GM20000 (cell line): ENCODE data around the gene TPPP.

Experiments used
- DNase-seq: peaks from one replicate; pipeline ENCODE4 v3.0.0; 2012; ENCODE audit warnings: low spot score
- TF ChIP-seq, protein P1 (sequence below): IDR thresholded peaks from 2 replicates; pipeline ENCODE4 v1.5.1; 2012; ENCODE audit warnings: mild to moderate bottlenecking, control low read depth; ENCODE audit errors: extremely low read depth, missing control alignments

The TPPP gene

DNA sequence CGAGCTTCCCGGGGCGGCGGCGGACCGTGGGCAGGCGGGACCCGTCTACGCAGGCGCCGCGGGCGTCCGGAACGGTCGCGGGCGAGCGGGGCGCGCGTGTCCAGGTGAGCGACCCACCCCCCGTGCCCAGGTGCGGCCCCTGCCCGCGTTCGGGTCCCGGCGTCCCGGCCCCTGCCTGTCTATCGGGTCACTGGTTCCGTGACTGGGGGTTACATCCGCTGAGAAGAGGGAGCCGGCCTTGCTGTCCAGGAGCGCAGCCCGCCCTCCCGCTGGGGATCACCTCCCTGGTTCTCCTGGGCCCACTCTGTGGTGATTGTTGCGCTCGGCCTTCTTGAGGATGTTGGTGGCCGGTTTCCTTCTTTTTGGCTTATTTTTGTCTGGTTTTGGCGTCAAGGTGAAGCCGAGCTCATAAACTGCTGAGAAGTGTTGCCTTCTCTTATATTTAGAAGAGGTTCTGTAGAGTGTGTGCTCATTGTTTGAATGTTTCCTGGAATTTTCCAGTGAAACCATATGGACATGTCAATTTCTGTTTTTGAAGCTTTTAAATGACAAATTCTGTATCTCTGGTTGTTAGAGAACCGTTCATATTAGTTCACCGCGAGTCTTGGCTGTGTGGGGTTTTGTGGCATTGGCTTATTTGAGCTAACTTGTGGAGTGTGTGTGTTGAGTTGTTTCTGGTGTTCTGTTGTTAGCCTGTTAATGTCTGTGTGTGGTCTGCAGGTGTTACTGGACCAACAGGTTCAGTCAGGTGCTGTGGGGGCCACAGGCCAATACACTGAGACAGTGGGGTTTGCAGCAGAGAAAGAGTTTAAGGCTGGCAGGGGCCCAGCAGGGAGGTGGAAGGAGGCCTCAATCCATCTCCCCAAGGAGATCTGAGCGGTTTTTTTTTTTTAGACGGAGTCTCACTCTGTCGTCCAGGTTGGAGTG, 80.4 kb downstream of the TPPP start:
- no peak for DNase-seq

DNA sequence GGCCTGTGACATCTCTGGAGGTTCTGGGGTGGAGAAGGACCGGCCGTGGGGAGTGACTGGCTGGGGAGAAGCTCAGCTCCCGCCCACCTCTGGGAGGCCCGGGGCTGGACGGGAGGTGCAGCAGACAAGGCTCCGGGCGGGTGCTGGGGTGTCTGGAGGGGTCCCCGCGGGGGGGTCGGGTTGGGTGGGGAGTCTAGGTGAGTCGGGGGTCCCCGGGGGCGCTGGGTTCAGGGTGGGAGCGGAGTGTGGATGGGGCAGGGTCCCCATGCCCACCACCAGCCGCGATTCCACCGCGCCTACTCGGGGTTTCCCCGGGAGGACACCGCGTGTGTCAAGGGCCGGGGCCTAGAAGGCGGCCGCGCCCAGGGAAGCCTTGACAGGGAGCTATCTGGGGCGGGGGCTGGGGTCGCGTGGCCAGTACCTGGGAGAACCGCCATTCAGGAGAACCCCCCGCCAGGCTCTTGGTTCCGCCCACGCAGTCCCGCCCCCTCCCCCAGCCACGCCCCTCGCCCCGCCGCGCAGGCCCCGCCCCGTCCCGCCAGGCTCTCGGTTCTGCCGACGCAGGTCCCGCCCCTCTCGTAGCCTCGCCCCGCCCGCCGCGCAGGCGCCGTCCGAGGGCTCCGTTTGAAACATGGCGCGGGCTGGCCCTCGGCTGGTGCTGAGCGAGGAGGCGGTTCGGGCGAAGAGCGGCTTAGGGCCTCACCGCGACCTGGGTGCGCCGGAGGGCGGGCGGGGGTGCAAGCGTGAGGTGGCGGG, 81.2 kb downstream of the TPPP start, which contains the start of gene CEP72:
Gene CEP72 (plus strand): TSS at position 610 of the 756 bp plus-strand sequence. CDS start 22 bp downstream, at position 632.
- TF ChIP-seq, protein P1, sequence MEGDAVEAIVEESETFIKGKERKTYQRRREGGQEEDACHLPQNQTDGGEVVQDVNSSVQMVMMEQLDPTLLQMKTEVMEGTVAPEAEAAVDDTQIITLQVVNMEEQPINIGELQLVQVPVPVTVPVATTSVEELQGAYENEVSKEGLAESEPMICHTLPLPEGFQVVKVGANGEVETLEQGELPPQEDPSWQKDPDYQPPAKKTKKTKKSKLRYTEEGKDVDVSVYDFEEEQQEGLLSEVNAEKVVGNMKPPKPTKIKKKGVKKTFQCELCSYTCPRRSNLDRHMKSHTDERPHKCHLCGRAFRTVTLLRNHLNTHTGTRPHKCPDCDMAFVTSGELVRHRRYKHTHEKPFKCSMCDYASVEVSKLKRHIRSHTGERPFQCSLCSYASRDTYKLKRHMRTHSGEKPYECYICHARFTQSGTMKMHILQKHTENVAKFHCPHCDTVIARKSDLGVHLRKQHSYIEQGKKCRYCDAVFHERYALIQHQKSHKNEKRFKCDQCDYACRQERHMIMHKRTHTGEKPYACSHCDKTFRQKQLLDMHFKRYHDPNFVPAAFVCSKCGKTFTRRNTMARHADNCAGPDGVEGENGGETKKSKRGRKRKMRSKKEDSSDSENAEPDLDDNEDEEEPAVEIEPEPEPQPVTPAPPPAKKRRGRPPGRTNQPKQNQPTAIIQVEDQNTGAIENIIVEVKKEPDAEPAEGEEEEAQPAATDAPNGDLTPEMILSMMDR: no peak
- DNase-seq: peak; percentile 100

More for the DNA sequence above, 80.4 kb downstream of the TPPP start:
- TF ChIP-seq, protein P1: no peak

DNA sequence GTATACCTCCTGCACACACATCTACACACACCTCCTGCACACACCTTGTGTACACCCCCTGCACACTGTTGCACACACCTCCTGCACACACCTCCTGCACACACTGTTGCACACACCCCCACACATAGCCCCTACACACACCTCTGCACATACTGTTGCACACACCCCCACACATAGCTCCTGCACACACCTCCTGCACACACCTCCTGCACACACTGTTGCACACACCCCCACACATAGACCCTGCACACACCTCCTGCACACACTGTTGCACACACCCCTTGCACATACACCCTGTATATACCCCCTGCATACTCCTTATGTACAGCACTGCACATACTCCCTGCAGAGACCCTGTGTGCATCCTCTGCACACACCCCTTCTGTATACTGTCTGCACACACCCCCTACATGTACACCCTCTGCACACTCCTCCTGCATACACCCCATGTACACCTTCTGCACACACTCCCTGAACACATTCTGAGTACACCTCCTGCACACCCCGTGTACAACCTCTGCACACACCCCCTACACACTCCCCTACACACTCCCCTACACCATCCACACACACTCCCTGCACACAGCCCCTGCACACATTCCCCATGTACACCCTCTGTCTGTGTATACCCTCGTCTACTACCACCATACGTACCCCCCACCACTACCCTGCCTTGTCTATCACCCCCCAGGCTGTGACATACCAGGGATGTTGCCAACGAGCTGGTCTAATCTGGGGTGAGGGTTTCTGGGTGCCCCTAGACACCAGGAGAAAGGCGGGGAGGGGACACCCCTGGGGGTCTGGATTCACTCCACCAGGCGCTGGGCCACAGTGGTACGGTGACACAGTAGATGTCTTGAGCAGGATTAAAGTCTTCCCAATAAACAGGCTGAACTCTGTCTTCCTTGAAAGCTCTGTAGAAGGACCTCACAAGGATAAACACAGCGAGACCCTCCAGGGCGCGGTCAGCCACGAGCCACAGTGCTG, 82.1 kb downstream of the TPPP start:
- TF ChIP-seq, protein P1: no peak
- DNase-seq: no peak

DNA sequence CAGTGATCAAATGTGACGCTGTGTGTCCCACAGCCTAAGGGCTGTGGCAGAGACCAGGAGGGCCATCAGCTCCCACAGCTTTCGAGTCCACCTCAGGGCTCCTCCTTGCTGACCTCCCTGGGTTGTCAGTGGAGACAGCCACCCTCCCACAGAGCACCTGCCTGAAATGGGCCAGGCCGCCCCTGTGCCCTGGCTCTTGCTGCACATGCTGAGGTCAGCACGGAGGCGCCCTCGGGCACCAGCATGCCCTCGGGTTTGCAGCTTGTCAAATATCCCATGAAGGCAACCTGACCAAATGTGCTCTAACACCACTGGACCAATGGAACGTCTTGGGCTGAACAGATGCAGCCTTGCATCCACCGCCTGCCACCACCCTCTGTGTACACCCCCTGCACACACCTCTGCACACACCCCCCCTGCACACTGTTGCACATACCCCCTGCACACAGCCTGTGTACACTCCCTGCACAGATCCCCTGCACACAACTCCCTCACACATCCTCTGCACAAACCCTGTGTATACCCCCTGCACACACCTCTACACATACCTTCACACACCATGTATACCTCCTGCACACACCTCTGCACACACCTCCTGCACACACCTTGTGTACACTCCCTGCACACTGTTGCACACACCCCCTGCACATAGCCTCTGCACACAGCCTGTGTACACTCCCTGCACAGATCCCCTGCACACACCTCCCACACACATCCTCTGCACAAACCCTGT, 83.0 kb downstream of the TPPP start:
- no peak for DNase-seq
- TF ChIP-seq, protein P1: no peak
